Osteoblast (primary cell): ENCODE measurements around the gene TMEM178B. TPM values are rescaled to one million over a fixed set of nuclear protein-coding genes. Genes with fewer than 3 reads are reported as not detected.

Source experiments
- DNase-seq: peaks from one replicate; pipeline ENCODE4 v3.0.0; 2011; ENCODE audit warnings: low spot score, mixed read lengths; ENCODE audit not compliant: insufficient read length; ENCODE audit errors: missing footprints
- H2AFZ ChIP-seq: 2 replicates; pipeline ENCODE4 v1.6.0; 2011; ENCODE audit warnings: mild to moderate bottlenecking, low read length
- H3K27ac ChIP-seq: 2 replicates; pipeline ENCODE4 v1.5.1; 2011; ENCODE audit warnings: mild to moderate bottlenecking, low read depth, low read length, moderate library complexity
- H3K27me3 ChIP-seq: 2 replicates; pipeline ENCODE4 v1.6.0; 2012; ENCODE audit warnings: mild to moderate bottlenecking, control low read depth, inconsistent platforms, low read length, moderate library complexity; ENCODE audit not compliant: insufficient read depth
- H3K36me3 ChIP-seq: 2 replicates; pipeline ENCODE4 v1.5.1; 2011; ENCODE audit warnings: mild to moderate bottlenecking, low read length, control low read depth, moderate library complexity; ENCODE audit not compliant: insufficient read depth
- H3K4me1 ChIP-seq: 2 replicates; pipeline ENCODE4 v1.5.1; 2011; ENCODE audit warnings: mild to moderate bottlenecking, low read length, control low read depth, moderate library complexity; ENCODE audit not compliant: insufficient read depth
- H3K4me2 ChIP-seq: 2 replicates; pipeline ENCODE4 v1.6.0; 2011; ENCODE audit warnings: mild to moderate bottlenecking, low read length; ENCODE audit not compliant: insufficient read depth
- H3K4me3 ChIP-seq: fragments of 200-600 bp; sonication (generic); 3 replicates; pipeline ENCODE4 v1.5.1; 2012; ENCODE audit warnings: mild to moderate bottlenecking, low read length, inconsistent platforms; ENCODE audit not compliant: insufficient read depth
- H3K79me2 ChIP-seq: 2 replicates; pipeline ENCODE4 v1.6.0; 2012; ENCODE audit warnings: mild to moderate bottlenecking, low read length, control low read depth, inconsistent platforms; ENCODE audit not compliant: insufficient read depth
- H3K9me3 ChIP-seq: 2 replicates; pipeline ENCODE4 v1.5.1; 2011; ENCODE audit warnings: low read depth, low read length, control low read depth
- H4K20me1 ChIP-seq: 2 replicates; pipeline ENCODE4 v1.6.0; 2012; ENCODE audit warnings: mild to moderate bottlenecking, low read length, control low read depth; ENCODE audit not compliant: insufficient read depth
- CTCF ChIP-seq: IDR thresholded peaks from 2 replicates; pipeline ENCODE4 v1.5.1; 2011; ENCODE audit warnings: mild to moderate bottlenecking, low read depth, low read length, moderate library complexity; ENCODE audit errors: extremely low read depth
- total RNA-seq: library from RNA; depleted of rRNA; stranded (reverse); fragments of >200 nt; gene quantifications from 2 replicates; pipeline ENCODE4 v1.2.3, GENCODE V29; 2012

TMEM178B gene
- total RNA-seq, 1 donor: 1.1 TPM

GRCh38 chr7:141441837-141442627 lies 368.2 kb downstream of the TMEM178B start:
- Histone ChIP-seq H3K27me3 (no peaks in the 10 kb centered on the region), H4K20me1 (no peaks in the 10 kb centered on the region)
- peak; percentile 39 for DNase-seq

GRCh38 chr7:141442781-141443180 lies 368.9 kb downstream of the TMEM178B start:
- no peak for TF ChIP-seq CTCF
- no peak overlapping the region for H3K27ac ChIP-seq
- no peaks in the 10 kb centered on the region for H4K20me1 ChIP-seq
- H2AFZ ChIP-seq: no peak overlapping the region
- no peaks in the 10 kb centered on the region for H3K79me2 ChIP-seq
- no peaks in the 10 kb centered on the region for H3K27me3 ChIP-seq
- H3K9me3 ChIP-seq: no peaks in the 10 kb centered on the region
- DNase-seq: peak; percentile 30
- no peaks in the 10 kb centered on the region for H3K4me1 ChIP-seq
- H3K4me2 ChIP-seq: no peak overlapping the region
- no peaks in the 10 kb centered on the region for H3K36me3 ChIP-seq
- no peak overlapping the region for H3K4me3 ChIP-seq

More at GRCh38 chr7:141441837-141442627, 368.2 kb downstream of the TMEM178B start:
- no peaks in the 10 kb centered on the region for H3K36me3 ChIP-seq
- H3K4me3 ChIP-seq: no peak overlapping the region
- no peak overlapping the region for H3K4me2 ChIP-seq
- H3K9me3 ChIP-seq: no peaks in the 10 kb centered on the region
- no peaks in the 10 kb centered on the region for H3K4me1 ChIP-seq
- H3K79me2 ChIP-seq: no peaks in the 10 kb centered on the region
- no peak overlapping the region for H2AFZ ChIP-seq
- no peak for TF ChIP-seq CTCF
- no peak overlapping the region for H3K27ac ChIP-seq

- no peaks in the 10 kb centered on the region for H3K4me1 ChIP-seq
- DNase-seq: no peak
- no peak overlapping the region for H3K27ac ChIP-seq
- H3K36me3 ChIP-seq: no peaks in the 10 kb centered on the region
- H4K20me1 ChIP-seq: no peaks in the 10 kb centered on the region
- no peaks in the 10 kb centered on the region for H3K27me3 ChIP-seq
- TF ChIP-seq CTCF: no peak
- no peak overlapping the region for H2AFZ ChIP-seq
- H3K9me3 ChIP-seq: no peaks in the 10 kb centered on the region
- H3K4me2 ChIP-seq: no peak overlapping the region
- H3K4me3 ChIP-seq: no peak overlapping the region
- H3K79me2 ChIP-seq: no peaks in the 10 kb centered on the region
Measured at GRCh38 chr7:141444961-141445360, 371.1 kb downstream of the TMEM178B start.

- Histone ChIP-seq H3K27ac (no peak overlapping the region), H3K27me3 (no peaks in the 10 kb centered on the region), H2AFZ (no peak overlapping the region), H3K4me3 (no peak overlapping the region), H3K9me3 (no peaks in the 10 kb centered on the region), H3K4me2 (no peak overlapping the region), H3K36me3 (no peaks in the 10 kb centered on the region), H3K4me1 (no peaks in the 10 kb centered on the region), H3K79me2 (no peaks in the 10 kb centered on the region), H4K20me1 (no peaks in the 10 kb centered on the region)
- TF ChIP-seq CTCF: no peak
- no peak for DNase-seq
Measured at GRCh38 chr7:141451232-141451631, 377.4 kb downstream of the TMEM178B start.
